ENCODE results near the gene CD8A. TPM values are rescaled to one million over a fixed set of nuclear protein-coding genes. Genes with fewer than 3 reads are reported as not detected.

The CD8A gene
- total RNA-seq, 4 donors from 2014 or later, result 0.82 to 1.5 (median 1.3) TPM; not detected in 1

DNA sequence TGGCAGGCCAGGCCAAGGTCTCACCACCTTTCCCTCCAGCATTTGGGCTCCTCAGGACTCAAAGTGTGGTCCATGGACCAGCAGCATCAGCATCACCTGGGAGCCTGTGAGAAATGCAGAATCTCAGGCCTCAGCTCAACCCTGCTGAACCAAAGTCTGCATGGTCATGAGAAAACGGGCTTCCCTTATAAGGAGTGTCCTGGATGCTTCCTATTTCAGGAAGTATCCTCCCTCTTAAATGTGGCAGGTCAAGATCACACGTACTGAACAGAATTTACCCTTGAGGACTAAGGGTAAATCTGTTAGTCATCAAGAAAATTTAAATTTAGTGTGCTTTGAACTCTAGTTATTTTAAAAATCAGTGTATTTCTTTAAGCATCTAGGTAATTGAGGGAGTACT is 11.8 kb downstream of the CD8A start:
- TF ChIP-seq, protein P1, sequence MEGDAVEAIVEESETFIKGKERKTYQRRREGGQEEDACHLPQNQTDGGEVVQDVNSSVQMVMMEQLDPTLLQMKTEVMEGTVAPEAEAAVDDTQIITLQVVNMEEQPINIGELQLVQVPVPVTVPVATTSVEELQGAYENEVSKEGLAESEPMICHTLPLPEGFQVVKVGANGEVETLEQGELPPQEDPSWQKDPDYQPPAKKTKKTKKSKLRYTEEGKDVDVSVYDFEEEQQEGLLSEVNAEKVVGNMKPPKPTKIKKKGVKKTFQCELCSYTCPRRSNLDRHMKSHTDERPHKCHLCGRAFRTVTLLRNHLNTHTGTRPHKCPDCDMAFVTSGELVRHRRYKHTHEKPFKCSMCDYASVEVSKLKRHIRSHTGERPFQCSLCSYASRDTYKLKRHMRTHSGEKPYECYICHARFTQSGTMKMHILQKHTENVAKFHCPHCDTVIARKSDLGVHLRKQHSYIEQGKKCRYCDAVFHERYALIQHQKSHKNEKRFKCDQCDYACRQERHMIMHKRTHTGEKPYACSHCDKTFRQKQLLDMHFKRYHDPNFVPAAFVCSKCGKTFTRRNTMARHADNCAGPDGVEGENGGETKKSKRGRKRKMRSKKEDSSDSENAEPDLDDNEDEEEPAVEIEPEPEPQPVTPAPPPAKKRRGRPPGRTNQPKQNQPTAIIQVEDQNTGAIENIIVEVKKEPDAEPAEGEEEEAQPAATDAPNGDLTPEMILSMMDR (IDR thresholded peaks at IDR 0.05; ENCODE audit: low read depth), result no peak

DNA sequence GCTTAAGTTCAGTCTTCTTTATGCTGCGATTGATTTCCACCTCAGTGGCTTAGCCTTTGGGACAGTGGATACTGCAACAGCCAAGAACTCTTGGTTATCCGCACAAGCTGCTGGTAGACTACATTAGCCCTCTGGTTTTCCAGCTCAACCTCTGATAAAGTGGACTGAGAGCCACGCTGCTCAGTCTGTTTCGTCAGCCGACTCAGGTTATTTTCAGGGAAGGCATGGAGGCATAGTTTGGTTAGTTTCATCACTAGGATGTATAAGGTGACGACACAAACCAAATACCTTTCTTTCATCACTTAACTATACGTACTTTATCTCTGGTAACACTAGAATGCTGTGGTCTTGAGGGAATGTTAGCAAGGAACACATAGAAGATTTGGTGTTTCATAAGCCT is 14.2 kb downstream of the CD8A start:
- TF ChIP-seq, protein P1 (IDR thresholded peaks at IDR 0.05; ENCODE audit: low read depth), result no peak

DNA sequence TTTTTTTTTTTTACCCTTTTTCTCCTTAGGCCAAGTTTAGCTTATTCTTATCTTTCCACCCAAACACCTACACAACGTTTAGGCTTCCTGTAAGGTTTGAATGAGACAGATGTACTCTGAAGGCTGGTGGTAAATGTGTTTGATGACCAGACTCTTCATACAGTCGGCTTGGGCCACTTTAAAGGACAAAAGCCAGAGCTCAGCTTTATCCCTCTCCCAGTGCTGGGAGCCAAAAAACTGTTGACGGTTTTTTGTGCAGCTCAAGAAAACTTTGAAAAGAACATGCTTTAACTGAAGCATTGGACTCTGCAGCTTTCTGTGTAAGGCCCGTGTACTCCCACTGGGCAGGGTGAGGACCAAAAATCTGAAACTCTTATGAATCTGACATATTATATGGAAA is 15.4 kb downstream of the CD8A start:
- TF ChIP-seq, protein P1 (IDR thresholded peaks at IDR 0.05; ENCODE audit: low read depth), result no peak

DNA sequence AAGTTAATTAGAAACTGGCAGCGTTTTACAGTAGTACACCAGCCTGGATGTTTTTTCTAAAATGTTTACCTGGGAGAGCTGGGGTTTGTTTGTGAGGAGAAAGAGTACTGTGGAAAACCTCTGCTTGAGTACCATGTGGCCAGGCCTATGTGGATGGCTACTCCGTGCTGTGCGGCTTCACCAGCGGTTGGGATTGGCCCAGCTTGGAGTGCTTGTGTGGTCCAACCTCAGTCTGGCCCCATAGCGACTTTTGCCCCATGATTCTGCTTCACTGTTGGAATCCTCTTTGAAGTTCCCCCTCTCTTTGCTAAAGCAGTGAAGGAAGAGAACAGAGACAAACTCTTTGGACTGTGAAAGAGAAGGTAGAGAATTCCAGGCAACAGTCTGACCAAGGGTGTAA is 15.9 kb downstream of the CD8A start:
- TF ChIP-seq, protein P1 (IDR thresholded peaks at IDR 0.05; ENCODE audit: low read depth), result no peak

DNA sequence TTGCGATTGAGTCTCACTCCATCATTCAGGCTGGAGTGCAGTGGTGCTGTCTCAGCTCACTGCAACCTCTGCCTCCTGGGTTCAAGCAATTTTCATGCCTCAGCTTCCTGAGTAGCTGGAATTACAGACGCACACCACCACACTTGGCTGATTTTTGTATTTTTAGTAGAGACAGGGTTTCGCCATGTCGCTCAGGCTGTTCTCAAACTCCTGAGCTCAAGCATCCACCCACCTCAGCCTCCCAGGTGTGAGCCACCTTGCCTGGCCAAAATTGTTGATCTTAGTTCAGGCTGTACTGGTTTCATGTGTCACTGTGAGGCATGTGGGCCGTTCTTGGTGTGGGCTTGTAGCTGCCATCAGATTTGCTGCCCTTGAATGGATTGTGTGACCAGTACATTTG is 18.1 kb downstream of the CD8A start:
- TF ChIP-seq, protein P1 (IDR thresholded peaks at IDR 0.05; ENCODE audit: low read depth), result no peak

DNA sequence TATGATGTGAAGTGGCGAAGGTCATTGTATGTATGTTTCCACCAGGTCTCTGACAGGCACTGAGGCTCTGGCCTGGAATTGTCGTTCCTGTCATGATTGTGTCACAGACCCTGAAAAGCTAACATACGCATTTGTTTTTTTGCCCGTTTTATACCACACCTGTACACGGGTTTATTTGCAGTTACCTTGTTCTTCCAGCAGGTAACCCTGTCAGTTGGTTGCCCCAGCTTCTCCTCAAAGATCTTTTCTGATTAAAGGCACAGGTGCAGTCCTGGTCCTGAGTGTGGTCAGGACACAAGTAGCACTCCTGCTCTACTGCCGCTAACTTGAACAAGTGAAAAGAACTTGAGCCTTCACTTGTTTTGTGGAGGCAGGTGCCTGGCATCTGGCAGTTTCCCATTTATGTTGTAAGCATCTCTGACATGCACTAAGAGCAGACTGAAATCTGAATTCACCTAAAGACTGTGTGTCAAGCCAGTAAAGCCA is 19.9 kb downstream of the CD8A start:
- TF ChIP-seq, protein P1 (IDR thresholded peaks at IDR 0.05; ENCODE audit: low read depth), result no peak

DNA sequence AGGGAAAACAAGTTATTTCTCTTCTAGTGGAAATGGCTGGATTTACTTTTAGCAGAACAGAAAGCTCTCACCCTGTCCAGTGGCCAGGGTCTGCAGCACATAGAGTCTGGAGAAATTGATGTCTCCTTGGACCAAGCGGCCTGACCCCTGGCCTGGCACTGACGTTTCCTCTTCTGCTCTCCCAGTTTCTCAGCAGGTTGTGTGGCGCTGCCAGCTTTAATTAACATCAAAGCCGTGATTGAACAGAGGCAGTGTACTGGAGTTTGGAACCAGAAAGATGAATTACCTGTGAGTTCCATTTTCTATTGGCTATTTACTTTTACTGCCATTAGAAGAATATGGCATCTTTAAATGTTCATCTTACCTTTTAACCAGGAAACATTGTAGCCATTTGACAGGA is 20.9 kb downstream of the CD8A start:
- TF ChIP-seq, protein P1 (IDR thresholded peaks at IDR 0.05; ENCODE audit: low read depth), result no peak
